Mesenchymal stem cell (in vitro differentiated cells and primary cell): ENCODE results near the gene OSBPL2.

ENCODE experiments used
- DNase-seq: peaks from one replicate; pipeline ENCODE4 v3.0.0-alpha.2; 2013
- H2AFZ ChIP-seq: one replicate; pipeline ENCODE4 v1.6.1; 2013; ENCODE audit warnings: low read depth, mild to moderate bottlenecking, control low read depth, inconsistent platforms, low read length, moderate library complexity
- H2AK5ac ChIP-seq: 2 replicates; pipeline ENCODE4 v1.6.1; 2013; ENCODE audit warnings: low read length, moderate library complexity, mild to moderate bottlenecking, inconsistent platforms; ENCODE audit not compliant: severe bottlenecking
- H2BK120ac ChIP-seq: one replicate; pipeline ENCODE4 v1.6.1; 2013; ENCODE audit warnings: low read depth, mild to moderate bottlenecking, inconsistent platforms, low read length, moderate library complexity
- H2BK12ac ChIP-seq, 2 experiments: one replicate each; pipeline ENCODE4 v1.6.1; 2013; ENCODE audit warnings: inconsistent platforms in 2 of 2, low read length in 2 of 2, mild to moderate bottlenecking in 2 of 2, moderate library complexity in 2 of 2, control low read depth in 1 of 2
- H2BK15ac ChIP-seq: one replicate; pipeline ENCODE4 v1.6.1; 2013; ENCODE audit warnings: mild to moderate bottlenecking, low read depth, inconsistent platforms; ENCODE audit not compliant: poor library complexity, severe bottlenecking
- H2BK5ac ChIP-seq: 2 replicates; pipeline ENCODE4 v1.6.1; 2013; ENCODE audit warnings: low read depth, mild to moderate bottlenecking, low read length, control low read depth, inconsistent platforms; ENCODE audit not compliant: poor library complexity, severe bottlenecking
- H3K14ac ChIP-seq, 2 experiments: one replicate each; pipeline ENCODE4 v1.6.1; 2013; ENCODE audit warnings: inconsistent platforms in 2 of 2, low read length in 2 of 2, control low read depth in 1 of 2, mild to moderate bottlenecking in 1 of 2, moderate library complexity in 1 of 2
- H3K18ac ChIP-seq, 2 experiments: one replicate each; pipeline ENCODE4 v1.6.1; 2013; ENCODE audit warnings: inconsistent platforms in 2 of 2, low read length in 2 of 2, control low read depth in 1 of 2, low read depth in 1 of 2, mild to moderate bottlenecking in 1 of 2
- H3K23ac ChIP-seq, 2 experiments: one replicate each; pipeline ENCODE4 v1.6.1; 2013; ENCODE audit warnings: inconsistent platforms in 2 of 2, low read length in 2 of 2, mild to moderate bottlenecking in 2 of 2, moderate library complexity in 2 of 2, control low read depth in 1 of 2
- H3K27ac ChIP-seq: 2 replicates; pipeline ENCODE4 v1.5.1; 2013; ENCODE audit warnings: mild to moderate bottlenecking, moderate library complexity, low read length, control low read depth, inconsistent platforms; ENCODE audit not compliant: poor library complexity, severe bottlenecking
- H3K27me3 ChIP-seq, 2 experiments: 2 replicates each; pipeline versions ENCODE4 v1.6.1 to v1.7.0; 2013; ENCODE audit warnings: low read length in 2 of 2, mild to moderate bottlenecking in 2 of 2, moderate library complexity in 2 of 2, control low read depth in 1 of 2, inconsistent platforms in 1 of 2; ENCODE audit not compliant: control insufficient read depth in 1 of 2, insufficient read depth in 1 of 2
- H3K36me3 ChIP-seq, 2 experiments: 2 replicates each; pipeline versions ENCODE4 v1.6.1 to v1.7.0; 2013; ENCODE audit warnings: low read length in 2 of 2, control low read depth in 1 of 2, inconsistent platforms in 1 of 2, low read depth in 1 of 2, mild to moderate bottlenecking in 1 of 2; ENCODE audit not compliant: insufficient read depth in 2 of 2, control insufficient read depth in 1 of 2
- H3K4ac ChIP-seq, 2 experiments: one replicate each; pipeline ENCODE4 v1.6.1; 2013; ENCODE audit warnings: inconsistent platforms in 2 of 2, low read length in 2 of 2, mild to moderate bottlenecking in 2 of 2, moderate library complexity in 2 of 2, control low read depth in 1 of 2, low read depth in 1 of 2
- H3K4me1 ChIP-seq: 2 replicates; pipeline ENCODE4 v1.6.1; 2013; ENCODE audit warnings: low read depth, low read length, control low read depth; ENCODE audit not compliant: control insufficient read depth, insufficient read depth
- H3K4me2 ChIP-seq: 2 replicates; pipeline ENCODE4 v1.6.1; 2013; ENCODE audit warnings: low read length, mild to moderate bottlenecking, inconsistent platforms; ENCODE audit not compliant: poor library complexity, severe bottlenecking
- H3K4me3 ChIP-seq, 2 experiments: 2 replicates each; pipeline versions ENCODE4 v1.5.1 to v1.7.0; 2013; ENCODE audit warnings: low read length in 2 of 2, mild to moderate bottlenecking in 2 of 2, control low read depth in 1 of 2, low read depth in 1 of 2; ENCODE audit not compliant: insufficient read depth in 1 of 2
- H3K79me1 ChIP-seq: replicated peaks from 2 replicates; pipeline ENCODE4 v1.6.1; 2013; ENCODE audit warnings: mild to moderate bottlenecking, control low read depth, low read length, inconsistent platforms; ENCODE audit not compliant: poor library complexity, severe bottlenecking
- H3K9ac ChIP-seq: 2 replicates; pipeline ENCODE4 v1.7.0; 2013; ENCODE audit warnings: mild to moderate bottlenecking, low read length, moderate library complexity
- H3K9me3 ChIP-seq: 2 replicates; pipeline ENCODE4 v1.7.0; 2013; ENCODE audit warnings: mild to moderate bottlenecking, low read length; ENCODE audit not compliant: control insufficient read depth
- H4K8ac ChIP-seq: one replicate; pipeline ENCODE4 v1.6.1; 2013; ENCODE audit warnings: inconsistent platforms, mild to moderate bottlenecking, low read length, moderate library complexity
- H4K91ac ChIP-seq: one replicate; pipeline ENCODE4 v1.6.1; 2013; ENCODE audit warnings: mild to moderate bottlenecking, low read length, inconsistent platforms
- WGBS: methylation state at CpG from one replicate; pipeline ENCODE4 v1.1.7; 2013; ENCODE audit warnings: mixed read lengths; 5-methylcytosine and 5-hydroxymethylcytosine counted together

OSBPL2 gene

DNA sequence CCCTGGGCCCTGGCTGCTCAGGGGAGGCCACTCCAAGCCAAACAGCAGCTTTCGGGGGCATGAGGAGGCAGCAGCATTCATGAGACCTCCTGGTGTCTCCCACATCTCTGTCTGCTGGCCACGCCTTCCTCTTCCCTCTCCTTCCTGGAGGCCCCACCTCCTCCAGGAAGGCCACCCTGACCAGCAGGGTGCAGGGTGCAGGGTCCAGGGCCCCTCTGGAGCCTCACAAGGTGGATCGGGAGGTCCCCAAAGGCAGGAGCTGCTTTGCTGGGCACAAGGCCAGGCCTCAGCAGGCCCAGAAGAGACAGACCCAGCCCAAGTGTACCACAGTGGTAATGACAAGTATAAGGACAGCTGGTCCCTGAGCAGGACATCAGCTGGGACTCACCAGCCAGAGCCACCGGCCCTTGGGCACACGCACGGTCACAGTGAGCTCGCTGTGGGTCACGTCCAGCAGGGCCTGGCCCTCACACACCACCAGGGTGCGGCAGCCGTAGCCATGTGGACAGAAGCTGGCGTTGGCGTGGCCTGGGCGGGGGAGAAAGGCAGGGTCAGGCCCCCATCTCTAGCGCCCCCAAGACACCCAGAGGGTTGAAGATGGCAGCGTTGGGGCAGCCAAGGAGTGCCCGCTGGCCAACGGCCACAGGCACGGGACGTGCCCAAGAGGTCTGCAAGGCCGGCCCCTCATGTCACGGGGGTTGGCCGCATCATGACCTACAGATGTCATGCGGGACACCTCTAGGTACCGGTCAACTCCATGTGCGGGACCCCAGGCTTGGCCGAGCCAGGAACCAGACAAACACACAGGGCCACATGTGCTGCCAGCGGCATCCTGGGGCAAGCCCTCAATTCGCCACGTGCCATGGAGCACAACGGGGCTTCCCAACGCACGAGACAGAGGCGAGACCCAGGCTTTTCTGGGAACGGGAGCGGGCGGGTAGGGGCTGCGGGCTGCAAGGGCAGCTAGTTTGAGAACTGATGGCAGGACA lies 91.4 kb downstream of the OSBPL2 start:
- H3K18ac ChIP-seq = no peak overlapping the region
- H2AFZ ChIP-seq = no peak overlapping the region
- H3K27me3 ChIP-seq = no peaks in the 10 kb centered on the region
- H2AK5ac ChIP-seq = no peak overlapping the region
- no peak overlapping the region for H3K9ac ChIP-seq
- H3K4me3 ChIP-seq = no peak overlapping the region
- no peak overlapping the region for H2BK15ac ChIP-seq
- no peak for DNase-seq
- no peak overlapping the region for H2BK12ac ChIP-seq
- no peak overlapping the region for H3K23ac ChIP-seq
- H4K91ac ChIP-seq = no peak overlapping the region
- H3K36me3 ChIP-seq = peaks cover 59 to 100% of the 10 kb centered on the region in 2 experiments
- no peaks in the 10 kb centered on the region for H3K9me3 ChIP-seq
- H2BK120ac ChIP-seq = no peak overlapping the region
- no peak overlapping the region for H3K27ac ChIP-seq
- no peak overlapping the region for H3K14ac ChIP-seq
- H3K4me2 ChIP-seq = no peak overlapping the region
- H3K4me1 ChIP-seq = peaks cover 3% of the 10 kb centered on the region
- no peak overlapping the region for H4K8ac ChIP-seq
- 97% methylated on average over 37 of the region's 37 CpGs for WGBS
- H3K79me1 ChIP-seq = peaks cover 53% of the 10 kb centered on the region
- H3K4ac ChIP-seq = no peak overlapping the region
- H2BK5ac ChIP-seq = no peak overlapping the region

DNA sequence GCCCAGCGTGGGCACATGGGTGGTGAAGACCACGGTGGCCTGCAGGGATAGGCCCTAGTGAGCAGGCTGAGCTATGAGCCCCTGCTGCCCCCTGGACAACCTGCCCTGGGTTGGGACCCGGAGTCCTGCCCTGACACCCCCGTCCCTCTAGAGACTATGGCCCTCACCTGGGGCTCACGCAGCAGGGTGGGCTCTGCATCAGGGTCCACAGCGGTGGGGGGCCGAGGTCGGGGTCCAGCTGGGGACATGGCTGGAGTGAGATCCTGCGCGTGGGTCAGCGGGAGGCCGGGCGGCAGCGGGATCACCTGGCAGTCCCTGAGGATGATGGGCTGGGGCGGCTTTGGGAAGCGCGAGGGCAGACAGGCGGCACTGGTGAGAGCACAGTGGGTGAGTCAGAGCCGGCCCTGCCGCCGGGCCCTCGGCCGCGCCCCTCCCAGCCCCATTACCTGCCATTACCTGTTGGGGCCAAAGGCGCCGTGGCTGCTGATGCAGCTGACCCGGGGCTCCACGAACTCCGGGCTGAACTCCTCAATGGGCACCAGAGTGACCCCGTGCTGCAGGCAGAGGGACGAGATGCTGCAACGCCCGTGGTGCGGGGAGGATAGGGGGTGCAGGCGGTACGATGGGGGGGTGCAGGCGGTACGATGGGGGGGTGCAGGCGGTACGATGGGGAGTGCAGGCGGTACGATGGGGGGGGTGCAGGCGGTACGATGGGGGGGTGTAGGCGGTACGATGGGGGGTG lies 92.4 kb downstream of the OSBPL2 start:
- Histone ChIP-seq H3K18ac (no peak overlapping the region), H2BK15ac (no peak overlapping the region), H4K8ac (no peak overlapping the region), H2AK5ac (no peak overlapping the region), H3K79me1 (peaks cover 53% of the 10 kb centered on the region), H3K9me3 (no peaks in the 10 kb centered on the region), H4K91ac (no peak overlapping the region), H3K4me2 (no peak overlapping the region), H3K4ac (no peak overlapping the region), H3K9ac (no peak overlapping the region), H3K4me1 (peaks cover 3% of the 10 kb centered on the region), H3K36me3 (peaks cover 57 to 100% of the 10 kb centered on the region in 2 experiments), H2AFZ (no peak overlapping the region), H2BK12ac (no peak overlapping the region), H2BK5ac (no peak overlapping the region), H3K4me3 (no peak overlapping the region), H2BK120ac (no peak overlapping the region), H3K27ac (no peak overlapping the region), H3K23ac (no peak overlapping the region), H3K27me3 (no peaks in the 10 kb centered on the region), H3K14ac (no peak overlapping the region)
- WGBS = 90% methylated on average over 38 of the region's 46 CpGs
- DNase-seq = no peak

DNA sequence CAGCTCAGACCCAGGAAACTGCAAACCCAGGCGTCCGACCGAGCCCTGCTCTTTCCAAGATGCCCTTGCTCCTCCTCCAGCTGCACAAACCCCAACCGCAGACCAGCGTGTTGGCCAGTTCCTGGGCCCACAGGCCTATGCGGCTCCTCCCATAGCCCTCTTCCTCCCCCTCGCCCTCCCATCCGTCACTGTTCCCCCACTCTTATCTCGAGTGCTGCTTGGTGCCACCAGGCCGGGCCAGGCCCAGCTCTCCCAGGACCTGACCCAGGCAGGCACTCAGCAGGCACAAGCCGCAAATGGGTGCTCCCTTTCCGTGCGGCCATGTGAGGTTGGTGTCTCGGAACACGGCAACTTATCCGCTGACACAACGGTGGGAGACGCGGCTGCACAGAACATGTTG lies 93.0 kb downstream of the OSBPL2 start:
- H3K27me3 ChIP-seq = no peaks in the 10 kb centered on the region
- H3K36me3 ChIP-seq = peaks cover 58 to 100% of the 10 kb centered on the region in 2 experiments
- H3K4me3 ChIP-seq = no peak overlapping the region
- H2AK5ac ChIP-seq = no peak overlapping the region
- no peak for DNase-seq
- no peak overlapping the region for H4K91ac ChIP-seq
- H2BK5ac ChIP-seq = no peak overlapping the region
- H3K23ac ChIP-seq = no peak overlapping the region
- peaks cover 5% of the 10 kb centered on the region for H3K4me1 ChIP-seq
- no peak overlapping the region for H3K9ac ChIP-seq
- no peak overlapping the region for H4K8ac ChIP-seq
- 95% methylated on average over 19 of the region's 19 CpGs for WGBS
- no peak overlapping the region for H2BK12ac ChIP-seq
- H3K14ac ChIP-seq = no peak overlapping the region
- peaks cover 57% of the 10 kb centered on the region for H3K79me1 ChIP-seq
- H3K27ac ChIP-seq = no peak overlapping the region
- no peak overlapping the region for H2BK15ac ChIP-seq
- no peak overlapping the region for H3K18ac ChIP-seq
- H2BK120ac ChIP-seq = no peak overlapping the region
- no peak overlapping the region for H3K4ac ChIP-seq
- H3K9me3 ChIP-seq = no peaks in the 10 kb centered on the region
- no peak overlapping the region for H3K4me2 ChIP-seq
- H2AFZ ChIP-seq = no peak overlapping the region

DNA sequence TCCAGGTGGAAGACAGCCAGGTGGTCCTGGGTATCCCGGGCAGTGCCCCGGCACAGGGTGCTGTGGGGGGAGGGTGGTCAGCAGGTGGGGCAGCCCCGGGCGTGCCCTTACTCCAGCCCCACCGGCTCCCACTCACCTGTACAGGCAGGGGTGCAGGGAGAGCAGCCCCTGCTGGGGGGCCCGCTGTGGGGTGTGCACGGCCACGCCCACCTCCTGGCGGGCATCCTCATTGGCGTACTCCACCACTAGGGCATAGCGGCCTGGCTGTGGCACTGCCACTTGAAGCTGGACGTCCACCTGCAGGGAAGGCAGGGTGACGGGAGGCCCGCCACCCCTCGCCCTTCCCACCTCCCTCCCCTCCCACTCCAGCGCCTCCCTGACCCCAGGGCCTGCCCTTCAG lies 94.1 kb downstream of the OSBPL2 start:
- Histone ChIP-seq H3K27ac (no peak overlapping the region), H2AFZ (no peak overlapping the region), H2BK120ac (no peak overlapping the region), H3K4me1 (peaks cover 6% of the 10 kb centered on the region), H2BK12ac (no peak overlapping the region), H4K8ac (no peak overlapping the region), H3K4me2 (no peak overlapping the region), H3K36me3 (peaks cover 58 to 100% of the 10 kb centered on the region in 2 experiments), H4K91ac (no peak overlapping the region), H3K79me1 (peaks cover 54% of the 10 kb centered on the region), H2AK5ac (no peak overlapping the region), H3K4ac (no peak overlapping the region), H2BK15ac (no peak overlapping the region), H3K18ac (no peak overlapping the region), H3K9me3 (no peaks in the 10 kb centered on the region), H2BK5ac (no peak overlapping the region), H3K4me3 (no peak overlapping the region), H3K23ac (no peak overlapping the region), H3K9ac (no peak overlapping the region), H3K27me3 (no peaks in the 10 kb centered on the region), H3K14ac (no peak overlapping the region)
- no peak for DNase-seq
- 85% methylated on average over 8 of the region's 16 CpGs for WGBS
